ENCODE data around the gene CACNG3. TPM values are rescaled to one million over a fixed set of nuclear protein-coding genes. Genes with fewer than 3 reads are reported as not detected.
A peak's percentile ranks its signal among the peaks of the same experiment; 100 is the strongest.

The CACNG3 gene
- total RNA-seq, 1 experiment from 2014 or later: not detected

DNA sequence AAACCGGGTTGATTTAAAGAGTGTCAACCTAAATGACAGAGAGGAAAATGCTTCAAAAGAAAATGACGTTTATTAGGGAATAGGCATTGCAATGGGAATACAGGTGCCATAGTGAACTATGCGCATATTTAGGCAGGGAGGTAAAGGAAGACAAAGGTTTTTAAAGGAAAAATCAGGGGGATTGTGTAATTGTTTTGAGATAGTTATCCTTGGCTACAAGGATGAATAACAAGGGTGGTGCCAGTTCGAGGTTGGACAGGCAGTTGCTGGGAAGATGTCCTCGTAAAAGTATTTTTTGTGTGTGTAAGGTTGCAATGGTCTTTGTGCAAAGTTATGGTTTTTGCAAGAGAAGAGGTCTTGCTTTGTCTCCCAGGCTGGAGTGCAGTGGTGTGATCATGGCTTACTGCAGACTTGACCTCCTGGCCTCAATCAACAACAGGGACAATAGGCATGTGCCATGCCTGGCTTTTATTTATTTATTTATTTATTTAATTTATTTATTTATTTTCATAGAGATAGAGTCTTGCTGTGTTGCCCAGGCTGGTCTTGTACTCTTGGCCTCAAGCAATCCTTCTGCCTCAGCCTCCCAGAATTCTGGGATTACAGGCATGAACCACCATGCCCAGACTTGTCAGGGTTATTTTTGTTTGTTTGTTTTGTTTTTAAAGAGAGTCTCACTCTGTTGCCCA is 63.1 kb downstream of the CACNG3 start:
- no CpG with 5 or more reads among the region's 5 CpGs for WGBS (ENCODE audit: extremely low coverage, insufficient read length, low lambda C conversion rate)
- H2BK15ac ChIP-seq (ENCODE audit: low read depth, low read length): no peak overlapping the region

More for the DNA sequence above, 63.1 kb downstream of the CACNG3 start:
- H3K27me3 Mint-ChIP-seq (ENCODE audit: low read depth): peaks cover 5% of the 10 kb centered on the region
- H3K4me1 Mint-ChIP-seq: peaks cover 17 to 28% of the 10 kb centered on the region in 2 experiments
- no peak overlapping the region for H3K18ac ChIP-seq (ENCODE audit: insufficient read length, low read depth, low read length)
- no peak overlapping the region for H3K9ac ChIP-seq (ENCODE audit: extremely low read depth, insufficient read length, low read length)
- H4K8ac ChIP-seq (replicated peaks; ENCODE audit: insufficient read length, low read depth, low read length): no peak overlapping the region
- H3K4me1 ChIP-seq (ENCODE audit: insufficient read depth, low read length): peaks cover 4% of the 10 kb centered on the region; the same call in 1 of the 2 replicates
- H4K91ac ChIP-seq (ENCODE audit: insufficient read length, low read depth, low read length): no peak overlapping the region
- no peak overlapping the region for H2BK120ac ChIP-seq (ENCODE audit: low read depth, low read length, poor library complexity, severe bottlenecking)
- no peaks in the 10 kb centered on the region for H3K27me3 ChIP-seq (ENCODE audit: insufficient read depth, low read length)
- no peak overlapping the region for H2BK5ac ChIP-seq (ENCODE audit: insufficient read length, low read length)
- no peak overlapping the region for H4K5ac ChIP-seq (ENCODE audit: insufficient read length, low read depth, low read length)
- H4K20me1 ChIP-seq (ENCODE audit: control insufficient read depth, insufficient read depth, insufficient read length): no peaks in the 10 kb centered on the region
- H3K27ac ChIP-seq (ENCODE audit: insufficient read length, low read depth, low read length): no peak overlapping the region
- H2BK12ac ChIP-seq (ENCODE audit: insufficient read length, low read depth, low read length): no peak overlapping the region
- no peak overlapping the region for H3K4me3 Mint-ChIP-seq
- H3K56ac ChIP-seq (ENCODE audit: insufficient read length, low read depth, low read length): no peak overlapping the region
- no peak overlapping the region for H3K14ac ChIP-seq (ENCODE audit: insufficient read depth, low read length)
- no peak overlapping the region for H3T11ph ChIP-seq (ENCODE audit: low read length)
- H3K27ac Mint-ChIP-seq: 0 out of 7 replicates have a peak overlapping the region, but pooled peaks of 1 of the 3 experiments have one; percentile 66
- H3K79me1 ChIP-seq (ENCODE audit: insufficient read depth, low read depth, low read length, poor library complexity, severe bottlenecking): no peaks in the 10 kb centered on the region
- TF ChIP-seq, protein P1, sequence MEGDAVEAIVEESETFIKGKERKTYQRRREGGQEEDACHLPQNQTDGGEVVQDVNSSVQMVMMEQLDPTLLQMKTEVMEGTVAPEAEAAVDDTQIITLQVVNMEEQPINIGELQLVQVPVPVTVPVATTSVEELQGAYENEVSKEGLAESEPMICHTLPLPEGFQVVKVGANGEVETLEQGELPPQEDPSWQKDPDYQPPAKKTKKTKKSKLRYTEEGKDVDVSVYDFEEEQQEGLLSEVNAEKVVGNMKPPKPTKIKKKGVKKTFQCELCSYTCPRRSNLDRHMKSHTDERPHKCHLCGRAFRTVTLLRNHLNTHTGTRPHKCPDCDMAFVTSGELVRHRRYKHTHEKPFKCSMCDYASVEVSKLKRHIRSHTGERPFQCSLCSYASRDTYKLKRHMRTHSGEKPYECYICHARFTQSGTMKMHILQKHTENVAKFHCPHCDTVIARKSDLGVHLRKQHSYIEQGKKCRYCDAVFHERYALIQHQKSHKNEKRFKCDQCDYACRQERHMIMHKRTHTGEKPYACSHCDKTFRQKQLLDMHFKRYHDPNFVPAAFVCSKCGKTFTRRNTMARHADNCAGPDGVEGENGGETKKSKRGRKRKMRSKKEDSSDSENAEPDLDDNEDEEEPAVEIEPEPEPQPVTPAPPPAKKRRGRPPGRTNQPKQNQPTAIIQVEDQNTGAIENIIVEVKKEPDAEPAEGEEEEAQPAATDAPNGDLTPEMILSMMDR (conservative IDR thresholded peaks at IDR 0.05): no peak
- DNase-seq: no peak
- H2AK5ac ChIP-seq (ENCODE audit: insufficient read length, low read length): no peak overlapping the region
- H2BK20ac ChIP-seq (ENCODE audit: low read depth, low read length, poor library complexity, severe bottlenecking): no peak overlapping the region
- no peak overlapping the region for H3K23ac ChIP-seq (ENCODE audit: insufficient read length, low read depth, low read length)
- H3K4ac ChIP-seq (ENCODE audit: low read depth, low read length): no peak overlapping the region
- H3K9me3 Mint-ChIP-seq: no peaks in the 10 kb centered on the region
- H3K9me3 ChIP-seq (ENCODE audit: control insufficient read depth, low read depth, low read length): no peaks in the 10 kb centered on the region
- H2AFZ ChIP-seq (ENCODE audit: low read length): no peak overlapping the region
- H3K4me2 ChIP-seq (ENCODE audit: insufficient read depth, insufficient read length, low read length): no peak overlapping the region
- H3K23me2 ChIP-seq (ENCODE audit: insufficient read length, low read depth, low read length, poor library complexity, severe bottlenecking): no peaks in the 10 kb centered on the region
- H3K79me2 ChIP-seq (ENCODE audit: insufficient read depth, low read length): no peaks in the 10 kb centered on the region
- H3K36me3 Mint-ChIP-seq (ENCODE audit: insufficient read depth in 1 of 3, low read depth in 3 of 3): no peaks in the 10 kb centered on the region
